D341Med (cell line): Measurements from ENCODE around the gene LACRT.
A peak's percentile ranks its signal among the peaks of the same experiment; 100 is the strongest.
"Not testable (repeated sequence)": the region's sequence is repeated elsewhere in the genome, so short reads cannot be mapped to it uniquely, and the experiment has no call there.

Experiments
- DNase-seq: peaks from one replicate; pipeline ENCODE4 v3.0.0; 2012; ENCODE audit warnings: low spot score

The LACRT gene

DNA sequence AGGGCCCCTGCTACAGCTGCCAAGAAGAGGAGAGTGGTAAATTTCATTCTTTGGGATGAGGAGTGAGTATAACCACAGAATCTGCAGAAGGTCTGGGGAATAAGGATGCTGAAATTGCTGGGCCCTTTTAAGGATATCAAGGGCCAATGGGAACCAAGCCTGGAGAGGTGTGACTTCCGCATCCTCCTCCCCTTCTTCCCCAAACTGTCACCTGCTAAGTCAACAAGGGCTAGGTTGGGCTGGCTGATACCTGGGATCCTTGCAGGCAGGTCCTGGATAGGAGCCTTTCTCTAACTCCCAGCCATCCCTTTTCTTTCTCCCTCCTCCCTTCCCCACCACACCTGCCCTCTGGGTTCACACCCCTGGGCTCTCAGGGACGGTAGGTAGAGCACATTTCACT is at the start of gene LACRT:
Gene LACRT, minus strand, starts transcription at position 101 of the 400 bp plus-strand sequence. Its CDS starts 54 bp downstream, at position 47.
- DNase-seq, result no peak

DNA sequence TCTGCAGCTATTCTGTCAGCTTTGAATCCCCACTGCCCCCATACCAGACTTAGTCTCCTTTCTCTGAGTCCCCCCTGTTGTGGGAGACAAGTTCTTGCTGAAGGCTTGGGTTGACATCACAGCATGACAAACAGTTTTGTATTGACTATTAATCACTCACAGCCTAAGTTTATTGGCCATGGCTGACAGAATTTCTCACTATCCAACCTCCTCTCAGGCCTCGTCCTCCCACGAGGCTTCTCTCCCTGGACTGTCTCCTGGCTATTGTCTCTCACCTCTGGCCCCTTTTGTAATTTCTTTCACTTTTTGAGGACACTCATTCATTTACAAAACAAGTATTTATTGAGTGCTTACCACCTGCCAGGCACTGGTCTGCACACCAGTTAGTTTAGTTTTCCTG is 48.7 kb upstream of the LACRT start:
- no peak for DNase-seq

GRCh38 chr12:54682674-54683073 is 48.0 kb upstream of the LACRT start:
- no peak for DNase-seq

DNA sequence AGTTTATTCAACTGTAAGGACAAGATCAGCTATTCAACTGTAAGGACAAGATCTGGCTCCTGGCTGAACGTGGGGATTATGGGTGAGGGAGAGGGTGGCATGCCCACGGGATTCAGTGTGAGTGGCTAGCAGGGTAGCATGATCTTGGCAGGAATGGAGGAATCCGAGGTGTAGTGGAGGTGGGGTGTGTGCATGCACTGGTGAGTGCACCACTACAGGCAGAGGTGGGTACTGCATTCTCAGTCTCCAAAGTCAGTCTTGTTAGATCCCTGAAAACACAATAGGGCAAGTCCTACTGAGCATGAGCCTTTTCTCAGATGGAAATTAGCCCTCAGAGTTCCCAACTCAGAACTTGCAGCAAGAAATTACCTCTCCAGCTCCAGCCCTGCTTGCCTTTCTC is 45.7 kb upstream of the LACRT start:
- DNase-seq, result peak; percentile 68

DNA sequence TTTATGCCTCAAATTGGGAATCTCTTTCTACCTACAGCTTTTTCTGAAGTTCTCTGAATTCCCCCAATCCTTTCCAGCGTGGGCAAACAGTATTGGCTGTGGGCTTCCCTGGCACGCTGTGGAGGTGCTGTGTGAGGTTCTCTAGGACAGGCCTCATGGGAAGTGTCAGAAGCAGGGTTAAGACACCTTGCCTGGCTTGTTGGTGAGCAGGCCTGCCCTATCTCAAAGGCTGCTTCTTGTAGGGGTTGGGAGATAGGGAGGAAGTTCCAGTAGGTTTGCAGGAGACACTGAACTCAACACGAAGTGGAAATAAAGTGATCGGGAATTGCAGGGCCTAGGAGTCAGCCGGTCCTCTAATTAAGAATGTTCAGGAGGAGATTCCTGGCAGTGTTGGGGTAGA is 43.4 kb upstream of the LACRT start:
- DNase-seq, result no peak

DNA sequence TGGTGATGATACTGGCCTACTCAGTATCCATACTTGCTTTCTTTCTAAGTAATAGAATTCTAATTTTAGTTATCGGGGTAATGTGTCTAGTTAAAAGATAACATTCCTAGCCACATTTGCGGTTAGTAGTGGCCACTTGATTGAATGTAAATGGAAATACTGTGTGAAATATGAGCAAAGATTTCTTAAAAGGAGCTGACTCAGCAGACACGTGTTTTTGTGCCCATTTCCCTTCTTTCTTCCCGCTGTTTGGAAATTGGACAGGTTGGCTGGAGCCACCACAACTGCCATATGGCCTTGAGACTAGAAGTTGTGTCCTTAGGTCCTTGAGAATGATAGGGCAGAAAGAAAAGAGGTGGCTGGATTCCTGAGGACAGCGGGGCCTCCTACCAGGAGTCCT is 33.2 kb upstream of the LACRT start:
- no peak for DNase-seq

DNA sequence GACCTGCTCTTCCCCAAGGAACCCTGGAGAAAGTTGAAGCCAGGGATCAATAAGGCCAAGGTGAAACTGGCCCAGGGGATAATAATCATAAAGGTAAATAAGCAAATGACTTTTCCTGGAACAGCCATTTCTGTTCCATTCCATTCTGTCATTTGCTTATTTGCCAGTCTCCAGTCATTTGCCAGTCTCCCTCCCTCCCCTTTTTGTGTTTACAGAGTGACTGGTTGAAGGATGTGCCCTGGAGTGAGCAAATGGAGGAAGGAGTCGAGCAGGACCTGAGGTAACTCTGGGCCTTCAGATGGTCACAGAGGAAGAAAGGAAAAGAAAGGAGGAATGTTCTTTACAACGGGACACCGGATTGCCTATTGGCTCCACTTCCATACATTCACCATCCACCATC is 31.3 kb upstream of the LACRT start:
- no peak for DNase-seq

GRCh38 chr12:54665022-54665635 is 30.4 kb upstream of the LACRT start:
- not testable (repeated sequence) for DNase-seq

GRCh38 chr12:54663603-54664002 is 28.9 kb upstream of the LACRT start:
- no peak for DNase-seq

GRCh38 chr12:54662026-54662425 is 27.3 kb upstream of the LACRT start:
- no peak for DNase-seq

GRCh38 chr12:54661048-54661447 is 26.4 kb upstream of the LACRT start:
- DNase-seq, result no peak

GRCh38 chr12:54660320-54660962 is 25.7 kb upstream of the LACRT start:
- no peak for DNase-seq

GRCh38 chr12:54658306-54659264 is 23.9 kb upstream of the LACRT start:
- DNase-seq, result peak; percentile 70

DNA sequence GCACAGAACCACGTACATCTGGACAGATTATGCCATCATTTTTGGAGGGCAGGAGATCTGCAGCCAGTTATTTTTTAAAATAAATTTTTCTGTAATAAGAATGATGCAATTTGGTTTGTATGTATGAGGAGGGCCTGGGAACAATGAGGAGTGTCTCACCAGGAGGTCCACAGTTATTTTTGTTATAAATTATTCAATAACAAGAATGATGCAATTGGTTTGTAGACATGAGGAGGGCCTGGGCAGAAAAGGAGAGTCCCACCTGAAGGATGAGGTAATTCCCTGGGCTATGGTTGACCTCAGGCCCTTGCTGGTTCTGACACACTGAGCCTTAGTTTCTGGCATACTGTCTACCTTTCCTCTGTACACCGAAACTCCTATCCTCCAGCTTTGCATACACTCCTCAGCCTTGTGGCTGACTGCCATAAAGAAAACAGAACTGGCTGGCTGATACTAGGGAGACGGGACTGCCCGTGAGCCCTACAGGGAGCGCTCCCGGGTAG is 22.5 kb upstream of the LACRT start:
- DNase-seq, result no peak

- DNase-seq, result no peak
Observed at GRCh38 chr12:54654926-54655325, 20.2 kb upstream of the LACRT start.

DNA sequence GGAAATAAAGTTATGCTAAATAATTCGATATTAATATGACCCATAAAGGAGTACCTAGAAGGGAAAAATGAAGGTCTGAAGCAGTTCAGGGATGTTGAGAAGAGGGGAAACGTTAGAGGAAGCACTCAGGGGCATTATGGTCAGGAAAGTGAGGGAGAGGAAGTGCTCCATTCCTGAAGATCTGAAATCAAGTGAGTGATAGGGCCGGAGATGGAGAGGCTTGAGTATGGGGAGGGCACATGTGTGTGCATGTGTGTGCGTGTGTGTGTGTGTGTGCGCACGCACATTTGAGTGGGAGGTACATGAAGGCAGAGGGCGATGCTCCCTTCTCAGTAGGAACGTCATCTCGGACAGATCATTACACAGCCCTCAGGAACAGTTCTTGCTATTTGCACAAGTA is 18.3 kb upstream of the LACRT start:
- no peak for DNase-seq

DNA sequence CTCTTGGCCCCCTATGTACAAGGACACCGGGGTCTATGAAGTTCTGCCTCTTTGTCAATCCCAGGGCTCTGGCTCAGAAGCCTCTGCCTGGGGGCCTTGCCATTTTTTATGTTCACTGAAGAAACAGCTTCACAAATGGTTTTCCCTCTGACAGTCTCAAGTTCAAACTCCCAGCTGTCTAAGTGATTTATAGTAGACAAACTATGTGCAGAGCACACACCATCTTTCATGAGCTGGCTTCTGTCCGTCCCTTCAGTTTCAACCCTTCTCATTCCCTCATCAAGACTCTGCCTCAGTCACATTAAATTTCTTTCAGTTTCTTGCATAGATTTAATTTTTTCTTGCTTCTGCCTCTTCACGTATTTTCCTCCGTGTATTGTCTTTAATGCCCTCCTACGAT is 16.2 kb upstream of the LACRT start:
- DNase-seq, result no peak

- DNase-seq, result no peak
Observed at GRCh38 chr12:54650409-54650808, 15.7 kb upstream of the LACRT start.

- no peak for DNase-seq
Observed at GRCh38 chr12:54649825-54650224, 15.1 kb upstream of the LACRT start.

GRCh38 chr12:54648265-54648664 is 13.6 kb upstream of the LACRT start, which contains the start of gene DCD:
Gene DCD (minus strand): TSS chr12:54648365. CDS start chr12:54648303, 62 bp downstream.
- no peak for DNase-seq

GRCh38 chr12:54641554-54641953 is 6.9 kb upstream of the LACRT start:
- DNase-seq, result no peak

DNA sequence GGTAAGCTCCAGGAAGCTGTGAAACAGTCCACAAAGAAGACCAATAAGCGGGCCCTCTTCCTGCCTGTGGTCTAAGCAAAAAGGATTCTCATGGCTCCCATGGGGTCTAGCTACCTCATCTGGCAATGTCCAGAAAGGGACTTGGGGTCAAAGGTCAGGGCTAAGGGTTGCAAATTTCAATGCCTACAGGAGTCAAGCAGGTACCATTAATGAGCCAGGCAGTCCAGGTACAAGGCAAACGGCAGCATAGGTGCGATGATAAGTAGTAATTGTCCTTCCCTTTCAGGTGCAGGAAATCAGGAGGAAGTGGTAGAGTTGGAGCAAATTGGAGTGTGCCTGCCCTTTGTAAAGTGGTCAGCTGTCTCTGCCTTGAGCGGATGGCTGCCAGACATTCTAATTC is 6.4 kb upstream of the LACRT start:
- DNase-seq, result no peak

GRCh38 chr12:54639112-54639511 is 4.4 kb upstream of the LACRT start:
- DNase-seq, result not testable (repeated sequence)
